Hepatocyte (in vitro differentiated cells): Measurements from ENCODE around the gene TEX52. TPM values are rescaled to one million over a fixed set of nuclear protein-coding genes. Genes with fewer than 3 reads are reported as not detected.

Experiments used
- DNase-seq: peaks from one replicate; pipeline ENCODE4 v3.0.0-alpha.2; 2016; ENCODE audit warnings: low spot score
- H2AFZ ChIP-seq: fragments of 200-600 bp; sonication (generic); 2 replicates; pipeline ENCODE4 v1.6.0; 2016; ENCODE audit warnings: antibody characterized with exemption, mild to moderate bottlenecking
- H3K27ac ChIP-seq: fragments of 200-600 bp; sonication (generic); 2 replicates; pipeline ENCODE4 v1.5.1; 2016; ENCODE audit warnings: mild to moderate bottlenecking
- H3K27me3 ChIP-seq: fragments of 200-600 bp; sonication (generic); 2 replicates; pipeline ENCODE4 v1.6.1; 2016
- H3K36me3 ChIP-seq: fragments of 200-600 bp; sonication (generic); replicated peaks from 2 replicates; pipeline ENCODE4 v1.5.1; 2016; ENCODE audit warnings: low read depth; ENCODE audit not compliant: insufficient read depth
- H3K4me1 ChIP-seq: fragments of 200-600 bp; sonication (generic); 2 replicates; pipeline ENCODE4 v1.5.1; 2016; ENCODE audit warnings: mild to moderate bottlenecking, moderate library complexity; ENCODE audit not compliant: insufficient read depth
- H3K4me2 ChIP-seq: fragments of 200-600 bp; sonication (generic); 2 replicates; pipeline ENCODE4 v1.6.0; 2016
- H3K4me3 ChIP-seq: fragments of 200-600 bp; sonication (generic); 2 replicates; pipeline ENCODE4 v1.5.1; 2016; ENCODE audit warnings: mild to moderate bottlenecking
- H3K79me2 ChIP-seq: fragments of 200-600 bp; sonication (generic); 2 replicates; pipeline ENCODE4 v1.6.0; 2017; ENCODE audit warnings: mild to moderate bottlenecking
- H3K9me2 ChIP-seq: fragments of 200-600 bp; sonication (generic); replicated peaks from 2 replicates; pipeline ENCODE4 v1.6.0; 2017; ENCODE audit warnings: mild to moderate bottlenecking; ENCODE audit not compliant: insufficient read depth
- H3K9me3 ChIP-seq: fragments of 200-600 bp; sonication (generic); 2 replicates; pipeline ENCODE4 v1.5.1; 2016; ENCODE audit warnings: low read depth, mild to moderate bottlenecking
- H4K20me1 ChIP-seq: fragments of 200-600 bp; sonication (generic); 2 replicates; pipeline ENCODE4 v1.6.0; 2016; ENCODE audit warnings: mild to moderate bottlenecking; ENCODE audit not compliant: insufficient read depth, poor library complexity, severe bottlenecking
- CTCF ChIP-seq: fragments of 200-600 bp; sonication (generic); IDR thresholded peaks from 2 replicates; pipeline ENCODE4 v1.5.1; 2016; ENCODE audit warnings: antibody characterized with exemption, mild to moderate bottlenecking; ENCODE audit not compliant: poor library complexity
- EZH2 ChIP-seq: fragments of 200-600 bp; sonication (generic); IDR thresholded peaks from 2 replicates; pipeline ENCODE4 v1.6.1; 2016; ENCODE audit warnings: antibody characterized with exemption, mild to moderate bottlenecking, borderline replicate concordance
- EZH2phosphoT487 ChIP-seq: fragments of 200-600 bp; sonication (generic); IDR thresholded peaks from one replicate; pipeline ENCODE4 v1.6.1; 2018; ENCODE audit warnings: antibody characterized with exemption, mild to moderate bottlenecking, low read depth, moderate library complexity; ENCODE audit not compliant: unreplicated experiment, severe bottlenecking
- WGBS: methylation state at CpG from one replicate; pipeline ENCODE4 v1.1.6; 2016; ENCODE audit warnings: low lambda C conversion rate; ENCODE audit errors: missing lambda C conversion rate; 5-methylcytosine and 5-hydroxymethylcytosine counted together
- polyA plus RNA-seq: library from polyadenylated mRNA; unstranded; fragments of >200 nt; fragmentation: Nextera tagmentation; extraction: Ambion mirVana; gene quantifications from 2 replicates; pipeline ENCODE4 v1.2.1, GENCODE V29; 2016
- total RNA-seq: library from RNA; depleted of rRNA; stranded (reverse); fragments of >200 nt; gene quantifications from 2 replicates; pipeline ENCODE4 v1.2.3, GENCODE V29; 2014

TEX52 gene
- total and polyA plus RNA-seq, 2 experiments from 2014 or later = not detected

GRCh38 chr12:2854669-2855453 is 2.0 kb downstream of the TEX52 start:
- no peak for TF ChIP-seq EZH2
- no peak for TF ChIP-seq CTCF
- no peak for TF ChIP-seq EZH2phosphoT487
- no peak overlapping the region for H2AFZ ChIP-seq
- DNase-seq = no peak

GRCh38 chr12:2853626-2854025 is 3.2 kb downstream of the TEX52 start:
- DNase-seq = peak; percentile 89

More at GRCh38 chr12:2854669-2855453, 2.0 kb downstream of the TEX52 start:
- Histone ChIP-seq H3K4me2 (no peak overlapping the region), H3K79me2 (no peaks in the 10 kb centered on the region), H3K27ac (no peak overlapping the region), H3K27me3 (no peaks in the 10 kb centered on the region), H3K9me2 (no peaks in the 10 kb centered on the region), H4K20me1 (no peaks in the 10 kb centered on the region), H3K4me3 (no peak overlapping the region), H3K9me3 (no peaks in the 10 kb centered on the region), H3K36me3 (no peaks in the 10 kb centered on the region), H3K4me1 (no peaks in the 10 kb centered on the region)
- WGBS = 86% methylated on average over 24 of the region's 25 CpGs

GRCh38 chr12:2851931-2852330 is 4.9 kb downstream of the TEX52 start:
- Histone ChIP-seq H4K20me1 (no peaks in the 10 kb centered on the region), H3K27ac (no peak overlapping the region), H3K9me2 (no peaks in the 10 kb centered on the region), H3K9me3 (no peaks in the 10 kb centered on the region), H3K36me3 (no peaks in the 10 kb centered on the region), H3K4me1 (peaks cover 7% of the 10 kb centered on the region), H3K4me3 (no peak overlapping the region), H2AFZ (no peak overlapping the region), H3K4me2 (no peak overlapping the region), H3K27me3 (no peaks in the 10 kb centered on the region), H3K79me2 (no peaks in the 10 kb centered on the region)
- 100% methylated on average over 3 of the region's 3 CpGs for WGBS
- no peak for DNase-seq
- TF ChIP-seq EZH2 = no peak
- TF ChIP-seq CTCF = no peak
- TF ChIP-seq EZH2phosphoT487 = no peak

More at GRCh38 chr12:2853626-2854025, 3.2 kb downstream of the TEX52 start:
- Histone ChIP-seq H3K4me3 (no peak overlapping the region), H3K27ac (no peak overlapping the region), H4K20me1 (no peaks in the 10 kb centered on the region), H3K4me2 (no peak overlapping the region), H3K9me2 (no peaks in the 10 kb centered on the region), H3K27me3 (no peaks in the 10 kb centered on the region), H2AFZ (no peak overlapping the region), H3K79me2 (no peaks in the 10 kb centered on the region), H3K9me3 (no peaks in the 10 kb centered on the region), H3K4me1 (peaks cover 3% of the 10 kb centered on the region), H3K36me3 (no peaks in the 10 kb centered on the region)
- WGBS = 18% methylated on average over 11 of the region's 11 CpGs
- TF ChIP-seq EZH2 = no peak
- TF ChIP-seq CTCF = peak; percentile 80
- no peak for TF ChIP-seq EZH2phosphoT487
